Right atrium auricular region (tissue), 2 donors: ENCODE measurements around the gene RTF2. TPM values are rescaled to one million over a fixed set of nuclear protein-coding genes. Genes with fewer than 3 reads are reported as not detected.

Source experiments
- DNase-seq: peaks from one replicate; pipeline ENCODE4 v3.0.0-alpha.2; 2019; ENCODE audit warnings: low spot score
- H3K27ac ChIP-seq, 2 donors: fragments of 200-600 bp; sonication (generic); 1 replicate in 1 of 2; 2 replicates in 1 of 2; pipeline ENCODE4 v1.5.1; 2016 to 2019
- H3K27me3 ChIP-seq, 2 donors: fragments of 200-600 bp; sonication (generic); one replicate each; pipeline versions ENCODE4 v1.5.1 to v1.6.0; 2017 to 2019
- H3K36me3 ChIP-seq: fragments of 200-600 bp; sonication (generic); one replicate; pipeline ENCODE4 v1.5.1; 2016
- H3K4me1 ChIP-seq, 2 donors: fragments of 200-600 bp; sonication (generic); one replicate each; pipeline versions ENCODE4 v1.5.1 to v1.6.0; 2017 to 2019
- H3K4me3 ChIP-seq, 2 donors: fragments of 200-600 bp; sonication (generic); 1 replicate in 1 of 2; 2 replicates in 1 of 2; pipeline ENCODE4 v1.5.1; 2017 to 2019; ENCODE audit warnings: mild to moderate bottlenecking in 1 of 2, moderate library complexity in 1 of 2
- H3K9me3 ChIP-seq, 2 donors: fragments of 200-600 bp; sonication (generic); one replicate each; pipeline ENCODE4 v1.5.1; 2019
- total RNA-seq, 2 donors: library from RNA; depleted of rRNA; stranded (reverse); fragments of >200 nt; gene quantifications; one replicate each; pipeline ENCODE4 v1.1.0, GENCODE V29; 2016
- TF ChIP-seq, protein P1 (sequence below), 2 donors: fragments of 200-600 bp; sonication (generic); IDR thresholded peaks; one replicate each; pipeline ENCODE4 v1.5.1; 2019; ENCODE audit warnings: antibody characterized with exemption in 2 of 2

Gene RTF2
- total RNA-seq, 2 donors from 2014 or later: 48.6 to 49.4 TPM

DNA sequence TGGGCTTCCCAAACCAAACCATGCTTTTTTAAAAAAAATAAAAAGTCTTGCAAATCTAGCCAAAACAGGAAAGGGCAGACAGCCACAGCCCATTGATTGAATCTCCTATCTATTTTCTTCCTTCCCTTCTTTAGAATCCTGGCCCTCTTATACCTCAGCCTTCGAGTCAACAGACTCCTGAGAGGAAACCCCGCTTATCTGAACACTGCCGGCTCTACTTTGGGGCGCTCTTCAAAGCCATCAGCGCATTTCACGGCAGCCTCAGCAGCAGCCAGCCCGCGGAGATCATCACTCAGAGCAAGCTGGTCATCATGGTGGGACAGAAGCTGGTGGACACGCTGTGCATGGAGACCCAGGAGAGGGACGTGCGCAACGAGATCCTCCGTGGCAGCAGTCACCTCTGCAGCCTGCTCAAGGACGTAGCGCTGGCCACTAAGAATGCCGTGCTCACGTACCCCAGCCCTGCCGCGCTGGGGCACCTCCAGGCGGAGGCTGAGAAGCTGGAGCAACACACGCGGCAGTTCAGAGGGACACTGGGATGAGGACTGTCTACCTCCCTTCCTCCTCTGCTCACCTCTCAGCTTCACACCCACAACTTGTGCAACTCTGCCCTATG is 10.1 kb upstream of the RTF2 start:
- H3K9me3 ChIP-seq: no peaks in the 10 kb centered on the region

DNA sequence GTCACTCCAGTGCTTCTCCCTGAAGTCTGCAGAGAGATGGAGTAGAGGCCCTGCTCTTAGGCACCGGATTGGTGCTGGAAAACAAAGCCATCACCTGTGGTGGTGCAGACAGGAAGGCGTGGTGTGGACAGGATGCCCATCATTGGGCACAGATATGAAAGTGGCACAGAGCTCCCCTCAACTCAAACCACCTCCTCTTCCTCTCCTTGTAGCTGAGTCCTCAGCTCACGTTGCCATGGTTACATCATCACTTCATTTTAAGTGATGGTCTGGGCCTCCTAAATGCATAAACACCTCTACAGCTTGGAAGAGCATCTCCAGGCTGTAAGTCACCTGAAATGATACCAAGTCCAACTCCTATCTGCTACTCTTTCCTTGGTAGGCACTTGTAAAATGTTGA is 8.0 kb upstream of the RTF2 start:
- H3K27me3 ChIP-seq: no peaks in the 10 kb centered on the region
- H3K4me1 ChIP-seq: no peaks in the 10 kb centered on the region
- H3K4me3 ChIP-seq: no peak overlapping the region
- H3K36me3 ChIP-seq: no peaks in the 10 kb centered on the region
- no peak for DNase-seq
- H3K9me3 ChIP-seq: no peaks in the 10 kb centered on the region
- no peak overlapping the region for H3K27ac ChIP-seq
- TF ChIP-seq, protein P1, sequence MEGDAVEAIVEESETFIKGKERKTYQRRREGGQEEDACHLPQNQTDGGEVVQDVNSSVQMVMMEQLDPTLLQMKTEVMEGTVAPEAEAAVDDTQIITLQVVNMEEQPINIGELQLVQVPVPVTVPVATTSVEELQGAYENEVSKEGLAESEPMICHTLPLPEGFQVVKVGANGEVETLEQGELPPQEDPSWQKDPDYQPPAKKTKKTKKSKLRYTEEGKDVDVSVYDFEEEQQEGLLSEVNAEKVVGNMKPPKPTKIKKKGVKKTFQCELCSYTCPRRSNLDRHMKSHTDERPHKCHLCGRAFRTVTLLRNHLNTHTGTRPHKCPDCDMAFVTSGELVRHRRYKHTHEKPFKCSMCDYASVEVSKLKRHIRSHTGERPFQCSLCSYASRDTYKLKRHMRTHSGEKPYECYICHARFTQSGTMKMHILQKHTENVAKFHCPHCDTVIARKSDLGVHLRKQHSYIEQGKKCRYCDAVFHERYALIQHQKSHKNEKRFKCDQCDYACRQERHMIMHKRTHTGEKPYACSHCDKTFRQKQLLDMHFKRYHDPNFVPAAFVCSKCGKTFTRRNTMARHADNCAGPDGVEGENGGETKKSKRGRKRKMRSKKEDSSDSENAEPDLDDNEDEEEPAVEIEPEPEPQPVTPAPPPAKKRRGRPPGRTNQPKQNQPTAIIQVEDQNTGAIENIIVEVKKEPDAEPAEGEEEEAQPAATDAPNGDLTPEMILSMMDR (IDR thresholded peaks at IDR 0.05): no peak

More for the DNA sequence above, 10.1 kb upstream of the RTF2 start:
- H3K4me1 ChIP-seq: no peaks in the 10 kb centered on the region
- H3K36me3 ChIP-seq: no peaks in the 10 kb centered on the region
- no peak overlapping the region for H3K4me3 ChIP-seq
- DNase-seq: no peak
- H3K27me3 ChIP-seq: no peaks in the 10 kb centered on the region
- no peak overlapping the region for H3K27ac ChIP-seq
- TF ChIP-seq, protein P1 (IDR thresholded peaks at IDR 0.05): no peak

DNA sequence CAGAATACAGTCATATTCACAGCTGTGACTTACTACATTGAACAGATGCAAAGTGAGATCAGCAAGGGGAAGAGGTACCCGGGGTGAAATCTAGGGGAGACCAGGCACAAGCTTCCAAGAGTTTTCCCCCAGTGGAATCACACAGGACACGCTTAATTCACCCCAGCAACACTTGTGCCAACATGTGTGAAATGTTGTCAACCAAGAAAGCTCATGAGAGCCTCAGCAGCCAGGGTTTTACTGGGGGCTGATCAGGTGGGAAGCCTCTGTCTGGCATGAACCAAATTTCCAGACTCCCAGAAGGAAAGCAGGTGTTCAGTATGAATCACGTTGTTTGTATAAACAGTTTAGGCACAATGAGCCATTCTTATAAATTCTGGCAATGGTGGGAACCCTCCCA is 6.9 kb upstream of the RTF2 start:
- no peaks in the 10 kb centered on the region for H3K27me3 ChIP-seq
- no peaks in the 10 kb centered on the region for H3K4me1 ChIP-seq
- DNase-seq: no peak
- no peak overlapping the region for H3K4me3 ChIP-seq
- no peak overlapping the region for H3K27ac ChIP-seq
- H3K36me3 ChIP-seq: no peaks in the 10 kb centered on the region
- TF ChIP-seq, protein P1 (IDR thresholded peaks at IDR 0.05): no peak
- no peaks in the 10 kb centered on the region for H3K9me3 ChIP-seq

DNA sequence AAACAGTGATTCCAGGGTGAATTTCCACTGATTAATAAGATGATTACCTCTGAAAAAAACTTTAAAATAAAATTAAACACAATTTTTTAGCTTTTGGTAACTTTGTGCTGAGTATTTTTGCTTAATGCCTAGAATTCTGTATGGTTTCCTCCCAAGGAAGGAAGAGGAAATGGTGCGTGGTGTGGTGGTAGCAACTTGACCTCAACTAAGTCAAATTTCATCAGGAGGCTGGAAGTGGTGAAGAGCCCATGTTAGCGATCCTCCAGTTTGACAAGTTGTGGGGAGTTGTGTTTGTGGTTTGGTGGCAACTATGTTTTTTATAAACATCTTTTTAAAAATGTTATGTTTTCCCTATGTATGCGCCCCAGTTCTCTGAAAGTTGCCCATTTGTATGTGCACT is 5.0 kb upstream of the RTF2 start:
- Histone ChIP-seq H3K4me3 (no peak overlapping the region), H3K9me3 (no peaks in the 10 kb centered on the region), H3K27ac (no peak overlapping the region), H3K27me3 (no peaks in the 10 kb centered on the region), H3K36me3 (no peaks in the 10 kb centered on the region), H3K4me1 (peaks cover 0 to 7% of the 10 kb centered on the region in 2 donors)
- DNase-seq: no peak
- TF ChIP-seq, protein P1 (IDR thresholded peaks at IDR 0.05): no peak

DNA sequence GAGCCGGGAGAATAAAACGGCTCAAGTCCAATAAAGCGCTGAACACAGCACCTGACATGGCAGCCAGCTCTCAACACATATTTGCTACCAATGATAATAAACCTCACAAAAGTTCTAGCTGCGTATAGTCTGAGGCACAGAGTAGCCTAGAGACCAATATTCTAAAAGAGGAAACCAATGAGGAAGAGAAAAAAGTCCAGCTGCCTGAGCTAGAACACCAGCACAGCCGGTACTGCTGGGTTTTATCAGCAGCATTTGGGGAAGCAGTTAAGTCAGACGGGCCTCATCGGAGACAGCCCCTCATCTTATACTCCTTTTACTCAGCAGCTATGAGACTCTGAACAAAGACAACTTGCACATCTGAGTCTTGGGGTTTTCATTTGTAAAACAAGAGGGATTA is 2.4 kb upstream of the RTF2 start:
- no peak for DNase-seq
- H3K27ac ChIP-seq: no peak overlapping the region
- H3K36me3 ChIP-seq: no peaks in the 10 kb centered on the region
- no peak overlapping the region for H3K4me3 ChIP-seq
- H3K27me3 ChIP-seq: no peaks in the 10 kb centered on the region
- TF ChIP-seq, protein P1 (IDR thresholded peaks at IDR 0.05): no peak
- no peaks in the 10 kb centered on the region for H3K9me3 ChIP-seq
- H3K4me1 ChIP-seq: peaks cover 0 to 31% of the 10 kb centered on the region in 2 donors

DNA sequence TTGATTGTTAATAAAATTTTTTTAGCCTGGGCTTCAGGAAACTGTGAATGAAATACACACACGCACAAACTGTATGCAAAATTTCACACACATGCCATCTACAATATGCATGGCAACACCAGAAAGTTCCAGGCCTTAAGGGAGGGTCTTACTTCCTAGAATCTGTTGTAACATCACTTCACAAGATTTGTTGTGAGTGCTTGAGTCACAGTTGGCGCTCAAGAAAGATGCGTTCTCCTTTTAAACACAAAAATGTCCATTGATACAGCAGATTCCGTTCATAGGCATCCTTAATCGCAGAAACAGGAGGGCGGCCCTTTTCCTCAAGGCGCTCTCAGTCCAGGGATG is 485 bp upstream of the RTF2 start:
- Histone ChIP-seq H3K27me3 (no peaks in the 10 kb centered on the region), H3K4me3 (peak overlapping the region; percentile 86 to 87), H3K36me3 (peaks cover 4% of the 10 kb centered on the region), H3K27ac (peak overlapping the region; percentile 79 to 89), H3K9me3 (no peaks in the 10 kb centered on the region), H3K4me1 (peaks cover 0 to 31% of the 10 kb centered on the region in 2 donors)
- DNase-seq: no peak
- TF ChIP-seq, protein P1 (IDR thresholded peaks at IDR 0.05): no peak
